NCI-H748 treated with DMSO at 0.1 percent for 48 hours (cell line): ENCODE measurements around the gene SMAD3.

Source experiments
- DNase-seq: peaks from one replicate; lab custom pipeline; 2025; lab: John Stamatoyannopoulos, UW

SMAD3 gene

DNA sequence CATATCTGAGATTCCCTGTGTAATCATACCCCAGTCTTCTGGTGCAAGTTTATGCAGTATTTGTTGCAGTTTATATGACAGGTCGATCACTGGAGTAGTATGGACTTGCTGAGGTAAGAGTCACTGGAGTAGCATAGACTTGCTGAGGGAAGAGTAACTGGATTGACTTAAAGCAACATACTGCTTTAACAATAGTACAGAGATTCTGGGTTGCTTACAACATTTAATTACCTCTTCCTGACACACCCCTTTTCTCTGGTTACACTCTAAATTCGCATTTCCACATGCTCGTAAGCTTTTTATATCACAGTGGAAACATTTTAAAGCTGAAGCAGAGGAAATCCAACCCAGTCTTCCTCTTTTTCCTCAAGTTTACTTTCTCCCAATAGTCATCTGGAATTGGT is 177.3 kb downstream of the SMAD3 start:
- no peak for DNase-seq
